Adrenal gland (tissue), 5 donors: ENCODE measurements around the gene CST9L.

ENCODE experiments used
- POLR2A ChIP-seq, 2 donors: fragments of 450-650 bp; IDR thresholded peaks; one replicate each; pipeline ENCODE4 v1.6.1; 2017; ENCODE audit warnings: antibody characterized with exemption in 2 of 2, mild to moderate bottlenecking in 2 of 2, moderate library complexity in 1 of 2
- TF ChIP-seq, protein P1 (sequence below), 6 experiments: fragments of 450-650 bp in 4 of 6; fragments of 200-600 bp in 2 of 6; sonication (generic) in 1 of 6; IDR thresholded peaks; 1 replicate in 5 of 6; 2 replicates in 1 of 6; pipeline versions ENCODE4 v1.5.1 to v1.8.0; 2016 to 2021; ENCODE audit warnings: antibody characterized with exemption in 6 of 6, mild to moderate bottlenecking in 2 of 6, moderate library complexity in 1 of 6
- donor health status: DM: no; HTN: no; CAD: no.

DNA sequence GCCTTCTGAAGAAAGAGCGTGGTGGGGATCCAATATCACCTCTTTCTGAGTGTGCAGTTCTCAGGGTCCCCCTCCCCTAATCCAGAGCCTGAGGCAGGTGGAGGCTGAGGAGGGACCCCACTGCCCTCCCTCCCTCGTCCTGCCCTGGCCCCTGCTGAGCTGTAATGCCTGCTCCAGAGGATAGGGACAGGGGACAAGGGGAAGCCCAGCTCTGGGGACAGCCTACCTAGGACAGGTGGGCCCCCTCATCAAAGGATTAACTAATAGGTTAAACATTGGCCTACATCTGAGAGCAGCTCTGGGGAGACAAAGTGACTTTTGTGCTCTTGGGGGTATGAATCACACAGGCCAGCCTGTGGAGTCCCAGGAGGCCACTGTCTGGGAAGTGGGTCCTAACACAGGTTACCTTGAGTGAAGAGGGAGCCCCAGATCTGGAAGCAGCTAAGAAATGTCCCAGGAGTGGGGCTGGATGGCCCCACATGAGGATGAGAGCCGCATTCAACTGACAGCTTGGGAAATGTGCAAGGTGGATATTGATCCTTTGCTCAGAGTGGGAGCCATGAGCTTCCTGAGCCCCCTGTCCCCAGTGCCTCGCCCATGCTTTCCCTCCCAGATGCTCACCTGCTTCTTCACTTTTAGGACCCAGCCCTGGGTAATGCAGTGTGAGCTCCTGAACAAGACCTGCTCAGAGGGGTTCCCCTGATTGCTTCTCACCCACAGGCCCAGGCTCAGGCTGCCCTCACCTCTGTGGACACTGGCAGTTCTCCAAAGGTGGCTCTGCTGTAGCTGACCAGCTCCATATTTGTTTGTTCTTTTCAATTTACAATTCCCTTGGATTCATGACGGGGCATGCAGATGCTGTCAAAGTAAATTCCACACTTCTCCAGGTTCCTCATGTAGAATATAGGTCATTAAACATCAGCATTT, 17.8 kb upstream of the CST9L start:
- no peak for TF ChIP-seq POLR2A (IDR thresholded peaks at IDR 0.05)
- TF ChIP-seq, protein P1, sequence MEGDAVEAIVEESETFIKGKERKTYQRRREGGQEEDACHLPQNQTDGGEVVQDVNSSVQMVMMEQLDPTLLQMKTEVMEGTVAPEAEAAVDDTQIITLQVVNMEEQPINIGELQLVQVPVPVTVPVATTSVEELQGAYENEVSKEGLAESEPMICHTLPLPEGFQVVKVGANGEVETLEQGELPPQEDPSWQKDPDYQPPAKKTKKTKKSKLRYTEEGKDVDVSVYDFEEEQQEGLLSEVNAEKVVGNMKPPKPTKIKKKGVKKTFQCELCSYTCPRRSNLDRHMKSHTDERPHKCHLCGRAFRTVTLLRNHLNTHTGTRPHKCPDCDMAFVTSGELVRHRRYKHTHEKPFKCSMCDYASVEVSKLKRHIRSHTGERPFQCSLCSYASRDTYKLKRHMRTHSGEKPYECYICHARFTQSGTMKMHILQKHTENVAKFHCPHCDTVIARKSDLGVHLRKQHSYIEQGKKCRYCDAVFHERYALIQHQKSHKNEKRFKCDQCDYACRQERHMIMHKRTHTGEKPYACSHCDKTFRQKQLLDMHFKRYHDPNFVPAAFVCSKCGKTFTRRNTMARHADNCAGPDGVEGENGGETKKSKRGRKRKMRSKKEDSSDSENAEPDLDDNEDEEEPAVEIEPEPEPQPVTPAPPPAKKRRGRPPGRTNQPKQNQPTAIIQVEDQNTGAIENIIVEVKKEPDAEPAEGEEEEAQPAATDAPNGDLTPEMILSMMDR (IDR thresholded peaks at IDR 0.05) = no peak
